HG03095 (cell line): Measurements from ENCODE around the gene PPP2R2B.

ENCODE experiments used
- ATAC-seq: cut with Tn5 transposase; IDR thresholded peaks from one replicate; pipeline ENCODE4 v1.9.1; 2021; ENCODE audit warnings: moderate library complexity; ENCODE audit not compliant: unreplicated experiment

PPP2R2B gene

DNA sequence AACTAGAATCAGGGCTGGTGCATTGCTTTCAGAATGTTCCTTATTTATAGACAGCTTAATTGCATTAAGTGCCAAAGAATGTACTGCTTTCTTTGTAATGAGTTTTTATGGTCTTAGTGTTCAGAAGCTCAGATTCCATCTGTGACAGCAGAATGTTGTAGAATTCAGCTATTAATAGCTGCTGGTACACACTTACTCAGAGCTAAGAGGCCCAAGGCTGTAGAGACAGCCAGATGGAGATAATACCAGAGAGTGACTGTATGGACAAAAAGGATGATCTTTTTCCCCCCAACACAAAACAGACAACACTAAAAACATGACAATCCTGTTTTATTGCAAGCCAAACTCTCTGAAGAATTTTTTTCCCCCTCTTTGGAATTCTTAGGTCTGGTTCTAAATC, 50.2 kb downstream of the PPP2R2B start:
- ATAC-seq, result no peak

DNA sequence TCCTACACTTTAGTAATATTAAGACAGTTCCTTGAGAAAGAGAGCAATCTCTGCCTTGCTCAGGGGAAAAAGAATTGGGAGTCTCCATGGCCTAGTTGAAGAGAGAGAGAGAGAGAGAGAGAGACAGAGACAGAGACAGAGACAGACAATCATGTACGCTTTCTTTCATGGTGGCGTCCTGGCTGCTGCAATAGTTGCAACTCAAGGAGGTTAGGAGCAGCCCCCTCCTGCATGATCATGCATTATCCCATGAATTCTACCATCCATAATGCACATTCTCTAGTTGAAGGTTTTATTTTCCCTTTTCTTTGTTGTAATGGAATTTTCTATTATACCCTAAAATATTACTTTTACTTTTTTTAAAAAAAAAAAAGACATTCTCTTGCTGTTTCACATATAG, 50.7 kb downstream of the PPP2R2B start:
- ATAC-seq, result no peak

DNA sequence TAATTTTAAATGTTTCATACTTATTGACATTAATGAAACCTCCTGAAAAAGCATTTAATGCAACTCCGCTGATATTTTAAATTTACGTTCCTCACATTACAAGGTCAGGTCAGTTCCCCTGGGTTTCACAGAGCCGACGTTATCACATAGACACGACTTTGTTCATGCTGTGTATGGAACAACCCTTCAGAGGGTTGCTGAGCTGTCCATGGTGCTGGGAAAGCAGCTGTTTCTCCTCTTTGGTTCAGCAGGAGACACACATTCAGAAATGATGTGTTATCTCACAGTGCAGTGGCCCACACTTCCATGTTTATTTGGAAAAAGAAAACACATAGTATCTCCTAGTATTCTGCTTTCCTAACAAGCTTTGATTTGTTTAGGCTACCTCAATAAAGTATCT, 53.5 kb downstream of the PPP2R2B start:
- no peak for ATAC-seq

DNA sequence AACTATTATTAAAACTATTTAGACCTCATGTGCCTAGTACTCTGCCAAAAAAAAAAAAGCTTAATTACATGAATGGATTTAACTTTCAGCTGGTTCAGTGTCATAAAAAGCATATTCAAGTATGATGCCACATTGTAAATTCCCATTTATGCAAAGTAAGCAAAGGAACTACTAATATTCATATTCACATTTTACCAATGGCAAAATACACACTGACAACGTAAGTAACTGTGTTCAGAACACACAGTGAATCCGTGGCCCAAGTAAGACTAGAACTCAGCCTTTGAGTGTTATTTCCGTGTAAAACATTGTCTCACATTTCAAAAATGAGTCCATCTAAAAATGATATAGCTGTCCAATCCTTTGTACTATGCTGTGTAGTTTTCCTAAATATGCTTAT, 56.8 kb downstream of the PPP2R2B start:
- no peak for ATAC-seq

DNA sequence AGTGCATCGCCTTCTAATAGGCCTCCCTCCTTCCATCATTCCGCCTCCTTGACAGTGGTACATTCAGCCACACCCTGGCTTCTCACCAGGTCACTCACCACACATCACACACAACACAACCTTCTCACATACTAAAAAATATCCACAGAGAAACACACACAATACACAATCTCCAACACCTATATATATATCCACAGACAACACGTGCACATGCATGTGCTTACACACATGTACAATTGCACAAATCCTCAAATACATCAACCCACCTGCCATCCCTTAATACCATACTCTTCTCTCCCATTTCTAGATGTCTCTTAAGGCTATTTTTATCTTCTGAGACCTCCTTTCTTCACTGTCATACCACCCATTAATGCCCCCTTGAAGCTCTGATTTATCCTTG, 57.6 kb downstream of the PPP2R2B start:
- ATAC-seq, result no peak

DNA sequence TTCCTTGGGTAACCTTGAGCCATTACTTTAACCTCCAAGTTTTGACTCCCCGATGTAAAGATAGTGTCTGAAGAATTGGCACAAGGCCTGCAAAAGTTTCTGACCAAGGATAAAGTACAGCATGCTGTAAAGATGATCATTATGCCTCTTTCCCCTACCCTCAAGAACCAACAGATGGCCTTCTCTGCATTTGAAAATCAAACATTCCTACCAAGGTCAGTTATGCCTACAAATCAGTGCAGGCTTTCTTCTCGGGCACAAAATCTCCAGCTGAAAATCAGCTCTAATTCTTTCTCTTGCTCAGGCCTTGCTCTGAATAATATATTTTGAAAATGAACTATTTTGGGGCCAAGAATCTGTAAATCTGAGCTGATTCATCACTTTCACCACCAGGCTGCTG, 59.7 kb downstream of the PPP2R2B start:
- ATAC-seq, result no peak

DNA sequence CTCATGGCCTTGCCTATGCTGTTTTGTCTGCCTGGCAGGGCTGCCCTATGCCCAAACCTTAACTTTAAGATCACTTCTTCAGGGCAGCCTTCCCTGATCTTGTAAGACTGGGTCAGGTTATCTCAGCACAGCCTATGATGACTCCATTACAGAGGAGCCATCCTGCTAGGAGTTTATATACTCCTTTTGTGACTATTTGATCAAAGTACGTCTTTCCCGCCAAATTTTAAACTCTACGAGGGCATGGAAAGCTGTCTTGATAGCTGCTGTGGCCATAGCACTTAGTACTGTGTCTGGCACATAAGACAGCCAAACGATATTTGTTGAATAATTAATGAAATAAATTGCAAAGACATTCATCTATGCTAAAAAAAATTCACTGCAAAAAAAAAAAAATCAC, 60.6 kb downstream of the PPP2R2B start:
- no peak for ATAC-seq

DNA sequence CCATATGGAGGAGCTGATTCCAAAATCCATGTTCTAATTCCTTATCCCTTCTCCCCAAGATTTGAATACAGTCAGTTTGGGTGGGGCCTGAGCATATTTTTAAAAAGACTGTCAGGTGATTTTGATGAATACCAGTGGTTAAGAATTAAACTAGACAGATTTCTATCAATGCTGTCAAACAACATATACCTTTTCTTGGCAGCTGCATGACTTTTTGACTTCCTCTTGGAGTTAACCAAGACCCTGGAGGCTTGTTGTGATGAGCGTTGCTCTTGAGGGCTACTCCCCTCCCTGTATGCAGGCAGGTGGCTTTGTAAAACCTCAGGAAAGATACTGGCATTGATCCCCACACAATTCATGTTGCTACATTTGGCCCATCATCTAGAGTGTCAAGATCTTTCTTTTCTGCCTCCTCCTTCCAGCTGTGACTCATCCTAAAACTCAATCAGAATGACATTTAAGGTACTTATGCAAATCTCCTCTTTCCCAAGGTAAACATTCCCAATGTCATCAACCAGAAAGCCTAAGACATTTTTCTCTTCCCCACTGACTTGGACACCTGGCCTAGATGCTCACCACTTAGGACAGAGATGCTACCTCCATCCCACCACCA, 61.7 kb downstream of the PPP2R2B start:
- no peak for ATAC-seq

DNA sequence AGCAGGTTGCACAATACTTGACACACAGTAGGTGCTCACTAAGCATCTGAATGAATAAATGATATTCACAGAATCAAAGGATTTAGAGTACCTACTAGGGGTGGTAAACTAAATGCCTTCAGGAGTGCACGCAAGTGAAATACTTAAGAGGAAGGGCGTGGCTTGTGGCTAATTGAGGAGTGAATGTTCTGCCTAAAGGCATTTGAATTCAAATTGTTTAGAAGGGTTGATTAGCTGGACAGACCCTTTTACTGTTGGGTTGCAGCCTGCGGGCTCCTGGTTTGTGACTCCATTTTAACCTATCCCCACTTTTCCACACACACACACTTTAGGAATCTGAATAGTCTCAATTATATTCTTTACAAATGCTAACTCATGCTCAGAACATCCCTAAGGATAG, 63.1 kb downstream of the PPP2R2B start:
- no peak for ATAC-seq

DNA sequence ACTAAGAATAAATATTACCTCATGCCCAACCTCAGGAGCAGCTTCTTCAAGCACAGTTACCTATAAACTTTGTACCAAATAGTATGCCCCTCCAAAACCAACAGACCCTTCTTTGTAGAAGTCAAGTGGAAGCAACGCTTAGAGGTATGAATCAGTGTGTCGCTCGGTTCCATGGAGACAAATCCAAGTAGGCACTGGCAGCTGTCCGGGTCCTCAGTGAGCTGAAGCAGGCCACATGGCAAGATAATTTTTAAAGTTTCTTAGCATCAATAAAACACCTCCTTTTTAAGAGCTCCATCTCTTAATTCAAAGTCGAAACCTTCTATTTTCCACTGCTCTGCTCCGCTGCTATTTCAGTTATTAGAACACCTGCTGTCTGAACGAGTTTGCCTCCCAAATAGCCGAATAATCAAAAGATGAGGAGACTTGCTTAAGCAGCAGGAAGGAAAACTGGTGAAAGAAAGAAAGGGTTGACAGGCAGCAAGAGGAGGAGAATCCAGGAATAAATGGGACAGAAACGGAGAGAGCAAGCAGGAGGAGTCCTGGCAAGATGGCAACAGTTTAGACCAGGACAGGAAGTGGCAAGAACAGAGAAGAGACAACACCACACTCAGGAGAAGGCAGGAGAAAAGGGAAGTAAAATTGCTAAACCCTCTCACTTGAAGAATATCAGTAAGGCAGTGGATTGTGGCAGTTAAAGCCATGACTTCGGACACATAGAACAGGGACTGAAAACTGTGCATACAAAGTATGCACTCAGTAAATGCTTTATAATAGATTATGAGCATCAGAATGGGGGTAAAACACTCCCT, 65.0 kb downstream of the PPP2R2B start:
- ATAC-seq, result no peak

DNA sequence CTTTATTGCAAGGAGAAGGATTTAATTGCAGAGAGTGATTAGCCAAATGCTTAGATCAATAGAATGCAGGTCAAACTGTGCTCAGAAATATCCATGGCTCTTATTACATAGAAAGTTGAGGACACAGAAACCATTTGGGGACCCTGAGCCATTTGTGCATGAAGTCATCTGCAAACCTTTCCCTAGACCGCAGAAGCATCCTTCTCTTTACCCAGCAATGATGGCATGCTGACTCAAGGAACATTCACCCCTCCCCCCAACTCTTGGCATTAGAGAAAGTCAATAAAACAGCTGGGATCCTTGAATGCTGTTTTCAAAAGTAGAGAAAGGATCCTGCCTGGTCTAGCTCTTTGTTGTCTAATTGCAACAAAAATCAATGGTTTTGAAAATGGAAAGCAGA, 73.5 kb downstream of the PPP2R2B start:
- no peak for ATAC-seq

DNA sequence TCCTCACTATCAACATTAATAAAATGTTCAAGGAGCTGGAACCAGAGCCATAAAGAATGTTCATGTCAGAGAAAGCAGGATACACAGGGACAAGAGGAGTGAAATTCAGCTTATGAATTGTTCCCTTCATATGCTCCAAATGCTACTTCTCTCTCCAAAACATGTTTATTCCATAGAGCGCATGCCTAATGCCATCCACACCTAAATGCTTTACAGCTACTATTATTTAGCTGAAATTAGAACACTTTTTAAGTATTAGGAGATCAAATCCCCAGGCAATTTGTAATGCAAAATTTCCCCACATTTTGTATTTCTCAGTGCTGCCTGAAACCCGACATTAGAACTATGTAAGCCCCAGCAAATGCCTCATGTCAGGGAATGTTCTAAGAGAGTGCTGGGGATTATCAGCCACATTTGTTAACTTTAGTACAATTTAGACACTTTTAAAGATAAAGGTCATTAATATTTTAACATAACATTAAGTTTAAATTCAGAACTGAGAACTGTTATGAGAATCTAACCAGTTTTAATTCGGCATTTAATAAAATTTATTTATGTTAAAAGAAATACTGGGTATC, 75.5 kb downstream of the PPP2R2B start:
- ATAC-seq, result no peak

DNA sequence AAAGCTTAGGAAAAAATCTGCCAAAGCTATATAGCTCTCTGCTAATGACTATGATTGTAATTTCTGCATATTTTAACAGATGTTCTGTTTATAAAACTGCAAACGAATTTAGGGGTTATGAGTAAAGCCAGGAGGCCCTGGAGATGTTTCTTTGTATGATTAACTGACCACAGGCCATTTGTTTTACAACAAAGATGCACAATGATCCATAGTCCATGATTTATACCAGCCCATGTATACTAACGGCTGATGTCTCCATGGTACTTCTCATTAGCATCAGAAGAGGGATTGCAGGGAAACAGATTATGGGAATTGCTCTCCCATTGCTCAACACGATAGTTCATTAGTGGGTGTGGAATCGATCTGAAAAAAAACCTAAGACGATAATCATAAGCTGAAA, 78.9 kb downstream of the PPP2R2B start:
- no peak for ATAC-seq

DNA sequence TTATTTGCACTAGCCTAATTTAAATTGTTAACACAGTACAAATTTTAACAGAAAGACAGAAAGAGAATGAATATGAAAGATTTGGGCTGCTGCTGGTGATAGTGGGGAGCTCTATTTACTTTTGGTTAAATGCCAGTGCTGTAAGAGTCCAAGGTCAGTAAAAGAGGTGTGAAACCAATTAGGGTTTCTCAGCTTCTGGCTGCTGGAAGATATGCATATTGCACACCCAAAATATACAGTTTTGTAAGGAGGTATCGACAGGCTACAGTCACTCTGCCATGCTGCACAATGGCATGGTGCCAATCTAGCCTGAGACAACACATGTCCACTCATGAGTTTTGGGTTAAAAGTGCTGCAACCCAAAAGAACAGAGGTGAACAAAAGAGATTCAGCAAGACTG, 79.3 kb downstream of the PPP2R2B start:
- ATAC-seq, result no peak

DNA sequence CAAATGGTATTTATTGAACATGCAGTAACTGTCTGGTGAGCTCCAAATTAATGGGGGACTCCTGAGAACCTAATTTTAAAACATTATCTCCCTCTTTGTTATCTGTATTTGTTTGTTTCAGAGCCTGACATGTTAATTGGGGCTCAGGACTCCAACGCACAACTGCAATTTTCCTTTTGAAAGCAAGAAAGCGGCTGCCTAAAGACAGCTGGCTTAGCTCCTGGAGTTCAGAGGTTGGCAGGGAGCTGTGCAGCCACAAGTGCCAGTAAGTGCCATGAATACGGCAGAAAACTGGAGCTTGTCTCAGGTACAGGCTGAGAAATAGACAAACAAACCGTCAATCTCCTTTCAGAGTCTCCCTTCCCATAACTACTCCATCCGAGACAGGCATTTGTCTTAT, 80.9 kb downstream of the PPP2R2B start:
- no peak for ATAC-seq

DNA sequence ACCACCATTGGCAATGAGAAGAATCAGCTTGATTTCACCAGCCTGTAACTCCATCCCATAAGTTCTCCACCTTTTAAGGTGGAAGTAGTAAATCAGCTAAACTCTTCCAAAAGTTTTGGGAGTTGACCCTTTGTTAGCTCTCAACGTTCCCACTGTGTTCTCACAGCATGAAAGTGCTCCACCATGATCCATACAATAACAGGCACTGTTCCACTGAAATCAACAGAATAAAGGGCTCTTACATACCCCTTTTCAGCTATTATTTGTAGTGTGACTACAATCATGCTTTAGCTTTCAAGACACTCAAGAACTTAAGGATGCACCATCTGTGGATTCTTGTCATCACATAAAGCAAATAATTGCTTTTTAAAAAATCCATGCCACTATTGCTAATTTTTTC, 81.6 kb downstream of the PPP2R2B start:
- no peak for ATAC-seq

DNA sequence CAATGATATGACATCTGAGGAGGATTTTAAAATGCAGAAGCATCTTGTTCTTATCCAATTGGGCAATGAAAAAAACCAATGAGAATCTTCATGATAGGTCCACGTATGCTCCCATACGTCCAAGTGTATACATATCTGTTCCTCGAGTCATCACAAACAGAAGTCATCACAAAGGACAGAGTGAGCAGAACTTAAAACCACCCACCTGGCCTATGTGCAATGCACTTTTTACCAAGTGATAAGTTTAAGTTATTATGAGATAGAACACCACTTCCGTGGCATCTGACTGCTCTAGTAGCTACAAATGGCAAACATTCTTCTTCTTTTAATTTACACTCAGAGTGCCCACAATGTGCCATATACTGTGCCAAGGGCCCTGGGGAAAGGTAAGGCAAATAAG, 82.4 kb downstream of the PPP2R2B start:
- ATAC-seq, result no peak

DNA sequence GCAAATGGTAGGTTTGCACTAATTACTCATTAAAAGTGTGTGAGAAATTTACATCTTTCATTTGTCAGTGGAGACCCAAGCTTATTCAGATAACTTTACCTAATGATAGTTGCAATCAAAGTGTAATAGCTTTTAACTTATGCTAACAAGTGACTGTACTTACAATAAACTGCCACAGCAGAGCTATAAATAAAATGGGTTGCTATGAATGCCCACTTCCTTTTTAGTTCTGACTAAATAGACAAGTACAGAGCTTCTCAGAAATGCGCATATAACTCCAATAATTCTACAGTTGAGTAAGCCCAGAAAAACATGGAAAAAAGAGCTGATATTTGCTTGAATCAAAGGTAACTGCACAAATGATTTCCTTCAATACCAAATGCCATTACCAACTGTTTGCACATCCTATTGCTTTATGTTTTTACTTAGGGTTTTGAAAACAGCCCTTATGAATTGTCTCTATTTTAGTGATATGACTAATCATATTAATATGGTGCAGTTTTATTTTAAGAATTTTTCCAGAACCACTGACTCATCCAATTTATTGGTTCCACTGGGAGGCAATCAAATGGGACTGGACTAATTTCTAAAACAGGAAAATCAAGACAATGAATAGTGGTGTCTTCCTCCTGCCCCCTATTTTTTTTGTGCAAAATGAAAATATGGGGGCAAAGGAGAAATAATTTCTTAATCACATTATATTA, 84.1 kb downstream of the PPP2R2B start:
- ATAC-seq, result no peak

DNA sequence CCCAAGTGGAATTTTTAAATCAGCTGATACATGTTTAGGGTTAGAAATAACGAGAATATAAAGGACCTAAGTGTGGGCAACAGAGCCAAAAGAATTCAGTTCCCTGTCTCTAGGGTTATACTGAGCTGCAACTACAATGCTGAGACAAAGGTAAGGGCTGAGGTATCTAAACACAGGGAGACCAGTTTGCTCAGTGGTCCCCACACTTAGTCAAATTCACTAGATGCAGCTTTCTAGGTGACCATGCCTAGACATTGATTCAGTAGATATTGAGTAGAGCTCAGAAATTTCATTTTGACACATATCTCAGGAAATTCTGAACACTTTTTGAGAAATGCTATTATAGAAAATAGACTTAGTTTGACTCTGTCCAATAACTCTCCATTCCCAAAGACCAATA, 84.8 kb downstream of the PPP2R2B start:
- ATAC-seq, result no peak

DNA sequence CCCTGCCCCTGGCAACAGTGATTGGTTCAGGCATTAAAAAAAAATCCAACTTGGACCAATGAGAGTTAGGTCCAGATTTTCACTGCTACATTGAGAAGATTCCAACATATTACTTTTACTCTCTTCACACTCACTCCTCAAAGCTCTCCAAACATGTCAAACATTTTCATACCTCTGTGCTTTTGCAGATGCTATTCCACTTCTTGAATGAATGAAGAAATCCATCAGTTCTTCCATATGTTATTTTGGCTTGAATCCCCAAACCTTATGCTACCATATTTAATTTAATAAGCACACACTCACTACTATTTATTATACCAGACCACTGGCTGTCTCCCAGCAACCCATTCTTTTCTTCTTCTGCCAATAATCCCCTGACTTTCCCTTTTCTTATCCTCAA, 87.1 kb downstream of the PPP2R2B start:
- ATAC-seq, result no peak

DNA sequence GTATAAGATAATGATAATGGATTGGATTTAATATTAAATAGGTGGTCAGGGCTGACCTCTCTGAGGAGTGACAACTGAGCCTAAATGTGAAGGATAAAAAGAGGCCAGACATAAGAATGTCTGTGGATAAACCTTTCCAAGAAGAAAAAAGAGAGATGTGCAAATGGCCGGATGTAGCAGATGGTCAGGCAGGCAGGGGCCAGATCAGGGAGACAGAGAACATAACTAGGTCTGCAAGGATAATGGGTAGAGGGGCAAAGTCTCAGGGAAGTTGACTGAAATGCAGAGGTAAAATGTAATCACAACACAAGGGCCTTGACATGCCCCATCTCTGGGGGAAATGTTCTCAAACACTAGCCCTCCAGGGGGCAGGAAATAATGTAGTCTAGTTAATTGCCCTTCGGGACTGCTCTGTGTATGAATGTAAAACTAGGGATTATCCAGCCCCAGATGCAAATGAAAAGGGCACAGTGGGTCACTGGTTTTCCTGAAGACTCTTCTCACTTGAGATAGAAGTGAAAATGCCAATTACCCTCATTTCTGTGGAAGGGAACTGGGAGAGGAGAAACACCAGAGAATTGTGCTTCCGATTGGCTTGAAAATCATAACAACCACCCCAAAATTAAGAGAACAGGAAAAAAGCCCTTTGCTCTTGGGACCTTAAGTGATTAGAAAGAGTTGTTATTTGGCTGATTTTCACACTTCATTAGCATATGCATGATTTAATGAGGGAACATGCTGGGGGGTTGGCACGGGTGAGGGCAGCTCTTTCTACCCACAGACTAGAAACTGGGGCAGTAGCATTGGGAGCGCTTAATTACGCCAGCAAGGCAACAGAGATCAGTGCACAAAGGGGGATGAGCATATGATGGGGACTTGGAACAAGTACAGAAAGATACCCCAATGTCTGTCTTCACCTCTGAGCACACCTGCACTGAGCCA, 88.6 kb downstream of the PPP2R2B start:
- ATAC-seq, result no peak
